ENCODE results near the gene KCNMB1.

Gene KCNMB1

GRCh38 chr5:170372971-170373370 is 16.2 kb downstream of the KCNMB1 start:
- DNase-seq, result no peak

GRCh38 chr5:170368586-170368985 is 20.6 kb downstream of the KCNMB1 start:
- no peak for DNase-seq

- no peak for DNase-seq
These were observed 22.9 kb downstream of the KCNMB1 start for GRCh38 chr5:170366276-170366675.

GRCh38 chr5:170365831-170366230 is 23.3 kb downstream of the KCNMB1 start:
- no peak for DNase-seq

- DNase-seq, result no peak
These were observed 24.2 kb downstream of the KCNMB1 start for GRCh38 chr5:170365011-170365410.

- no peak for DNase-seq
These were observed 25.5 kb downstream of the KCNMB1 start for GRCh38 chr5:170363671-170364070.

- DNase-seq, result no peak
These were observed 26.5 kb downstream of the KCNMB1 start for GRCh38 chr5:170362656-170363055.

GRCh38 chr5:170362102-170362501 is 27.1 kb downstream of the KCNMB1 start:
- no peak for DNase-seq

- no peak for DNase-seq
These were observed 27.6 kb downstream of the KCNMB1 start for GRCh38 chr5:170361616-170362015.

- no peak for DNase-seq
These were observed 28.1 kb downstream of the KCNMB1 start for GRCh38 chr5:170361116-170361515.

- no peak for DNase-seq
These were observed 28.5 kb downstream of the KCNMB1 start for GRCh38 chr5:170360709-170361108.

GRCh38 chr5:170357955-170358444 is 31.2 kb downstream of the KCNMB1 start:
- no peak for DNase-seq

GRCh38 chr5:170355601-170356098 is 33.5 kb downstream of the KCNMB1 start:
- DNase-seq, result no peak

- DNase-seq, result no peak
These were observed 35.2 kb downstream of the KCNMB1 start for GRCh38 chr5:170353961-170354360.

GRCh38 chr5:170353011-170353761 is 36.0 kb downstream of the KCNMB1 start:
- no peak for DNase-seq

GRCh38 chr5:170348137-170348633 is 41.0 kb downstream of the KCNMB1 start:
- DNase-seq, result no peak

- DNase-seq, result no peak
These were observed 42.1 kb downstream of the KCNMB1 start for GRCh38 chr5:170347022-170347567.

GRCh38 chr5:170345971-170346370 is 43.2 kb downstream of the KCNMB1 start:
- DNase-seq, result no peak

- DNase-seq, result no peak
These were observed 46.0 kb downstream of the KCNMB1 start for GRCh38 chr5:170343177-170343576.

GRCh38 chr5:170342153-170342725 is 46.9 kb downstream of the KCNMB1 start:
- no peak for DNase-seq

GRCh38 chr5:170341545-170341944 is 47.6 kb downstream of the KCNMB1 start:
- DNase-seq, result no peak

GRCh38 chr5:170339780-170340167 is 49.4 kb downstream of the KCNMB1 start:
- no peak for DNase-seq

GRCh38 chr5:170338933-170339779 is 50.0 kb downstream of the KCNMB1 start:
- DNase-seq, result peak; percentile 51

All from NK-92 treated with Interleukin-12 subunit alpha and Interleukin-12 subunit beta, amount 100 ng/mL, for 24 hours (cell line).